ENCODE measurements around the gene NPAS3. TPM values are rescaled to one million over a fixed set of nuclear protein-coding genes. Genes with fewer than 3 reads are reported as not detected.

NPAS3 gene
- total RNA-seq, 1 experiment from 2014 or later = not detected

- POLR2A ChIA-PET (ENCODE audit: unreplicated experiment) = no interaction called here
- no peak overlapping the region for H2AFZ ChIP-seq
- intact Hi-C loops (cut with micrococcal nuclease; ENCODE audit: unreplicated experiment) = no loop called here
- H3K4me3 ChIP-seq = no peak overlapping the region
- no peak for DNase-seq
- CTCF ChIA-PET = no interaction called here
- H3K4me2 ChIP-seq = no peak overlapping the region
- no peaks in the 10 kb centered on the region for H3K9me2 ChIP-seq (ENCODE audit: insufficient read depth)
- no peaks in the 10 kb centered on the region for H3K79me2 ChIP-seq (ENCODE audit: low read depth)
- H3K4me1 ChIP-seq (replicated peaks; ENCODE audit: insufficient read depth) = no peaks in the 10 kb centered on the region
- H3F3A ChIP-seq (ENCODE audit: insufficient read depth, low read depth) = no peaks in the 10 kb centered on the region
- H4K20me1 ChIP-seq (ENCODE audit: insufficient read depth) = no peaks in the 10 kb centered on the region
- H3K9me3 ChIP-seq (ENCODE audit: insufficient read depth, low read depth) = no peaks in the 10 kb centered on the region
- TF ChIP-seq, protein P1, sequence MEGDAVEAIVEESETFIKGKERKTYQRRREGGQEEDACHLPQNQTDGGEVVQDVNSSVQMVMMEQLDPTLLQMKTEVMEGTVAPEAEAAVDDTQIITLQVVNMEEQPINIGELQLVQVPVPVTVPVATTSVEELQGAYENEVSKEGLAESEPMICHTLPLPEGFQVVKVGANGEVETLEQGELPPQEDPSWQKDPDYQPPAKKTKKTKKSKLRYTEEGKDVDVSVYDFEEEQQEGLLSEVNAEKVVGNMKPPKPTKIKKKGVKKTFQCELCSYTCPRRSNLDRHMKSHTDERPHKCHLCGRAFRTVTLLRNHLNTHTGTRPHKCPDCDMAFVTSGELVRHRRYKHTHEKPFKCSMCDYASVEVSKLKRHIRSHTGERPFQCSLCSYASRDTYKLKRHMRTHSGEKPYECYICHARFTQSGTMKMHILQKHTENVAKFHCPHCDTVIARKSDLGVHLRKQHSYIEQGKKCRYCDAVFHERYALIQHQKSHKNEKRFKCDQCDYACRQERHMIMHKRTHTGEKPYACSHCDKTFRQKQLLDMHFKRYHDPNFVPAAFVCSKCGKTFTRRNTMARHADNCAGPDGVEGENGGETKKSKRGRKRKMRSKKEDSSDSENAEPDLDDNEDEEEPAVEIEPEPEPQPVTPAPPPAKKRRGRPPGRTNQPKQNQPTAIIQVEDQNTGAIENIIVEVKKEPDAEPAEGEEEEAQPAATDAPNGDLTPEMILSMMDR (conservative IDR thresholded peaks at IDR 0.05) = no peak
- TF ChIP-seq EZH2 (IDR thresholded peaks at IDR 0.05; ENCODE audit: low read depth) = no peak
- no peaks in the 10 kb centered on the region for H3K36me3 ChIP-seq (ENCODE audit: low read depth)
- no TSS peak for BruUV-seq (replicated peaks)
- H3K27ac ChIP-seq = no peak overlapping the region
- H3K27me3 ChIP-seq (ENCODE audit: insufficient read depth, low read depth) = no peaks in the 10 kb centered on the region
Observed at GRCh38 chr14:33009673-33010072, 71.0 kb downstream of the NPAS3 start.

DNA sequence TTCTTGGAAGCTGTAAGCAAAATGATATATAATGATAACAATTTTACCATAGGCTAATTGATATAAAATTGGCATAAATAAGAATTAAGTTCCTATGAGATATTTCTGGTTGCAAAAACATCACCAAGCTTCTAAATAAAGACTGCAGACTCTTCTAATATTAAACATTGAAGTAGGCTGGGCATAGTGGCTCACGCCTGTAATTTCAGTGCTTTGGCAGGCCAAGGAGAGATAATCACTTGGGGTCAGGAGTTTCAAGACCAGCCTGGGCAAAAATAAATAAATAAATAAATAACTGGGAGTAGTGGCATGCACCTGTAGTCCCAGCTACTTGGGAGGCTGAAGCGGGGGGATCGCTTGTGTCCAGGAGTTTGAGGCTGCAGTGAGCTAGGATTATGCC lies 71.8 kb downstream of the NPAS3 start:
- POLR2A ChIA-PET (ENCODE audit: unreplicated experiment) = no interaction called here
- Histone ChIP-seq H3K27me3 (ENCODE audit: insufficient read depth, low read depth) (no peaks in the 10 kb centered on the region), H3K4me3 (no peak overlapping the region), H4K20me1 (ENCODE audit: insufficient read depth) (no peaks in the 10 kb centered on the region), H3K27ac (no peak overlapping the region), H3F3A (ENCODE audit: insufficient read depth, low read depth) (no peaks in the 10 kb centered on the region), H3K9me2 (ENCODE audit: insufficient read depth) (no peaks in the 10 kb centered on the region), H3K36me3 (ENCODE audit: low read depth) (no peaks in the 10 kb centered on the region), H3K4me1 (replicated peaks; ENCODE audit: insufficient read depth) (no peaks in the 10 kb centered on the region), H3K4me2 (no peak overlapping the region), H2AFZ (no peak overlapping the region), H3K9me3 (ENCODE audit: insufficient read depth, low read depth) (no peaks in the 10 kb centered on the region), H3K79me2 (ENCODE audit: low read depth) (no peaks in the 10 kb centered on the region)
- intact Hi-C loops (cut with micrococcal nuclease; ENCODE audit: unreplicated experiment) = no loop called here
- CTCF ChIA-PET = no interaction called here
- no peak for TF ChIP-seq EZH2 (IDR thresholded peaks at IDR 0.05; ENCODE audit: low read depth)
- TF ChIP-seq, protein P1 (conservative IDR thresholded peaks at IDR 0.05) = no peak
- BruUV-seq (replicated peaks) = no TSS peak
- DNase-seq = no peak

DNA sequence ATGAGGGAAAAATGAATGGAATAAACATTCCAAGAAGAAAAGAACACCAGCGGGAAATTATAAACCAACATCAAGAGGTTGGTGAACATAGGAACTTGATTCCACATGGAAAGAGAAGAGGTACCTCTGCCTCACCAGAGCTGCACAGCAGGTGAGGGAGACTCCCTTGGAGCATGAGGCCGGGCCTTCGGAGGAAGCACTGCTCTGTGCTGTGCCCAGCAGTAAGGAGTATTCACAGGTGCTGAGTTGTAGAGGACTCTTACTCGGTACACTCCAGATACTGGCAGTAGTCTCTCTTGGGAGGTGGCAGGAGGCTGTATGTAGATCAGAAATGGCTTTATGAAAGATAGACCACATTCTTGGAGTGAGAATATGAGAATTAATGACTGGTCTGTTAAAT lies 76.0 kb downstream of the NPAS3 start:
- Histone ChIP-seq H2AFZ (no peak overlapping the region), H4K20me1 (ENCODE audit: insufficient read depth) (no peaks in the 10 kb centered on the region), H3K27ac (no peak overlapping the region), H3K4me1 (replicated peaks; ENCODE audit: insufficient read depth) (no peaks in the 10 kb centered on the region), H3K9me2 (ENCODE audit: insufficient read depth) (no peaks in the 10 kb centered on the region), H3K79me2 (ENCODE audit: low read depth) (no peaks in the 10 kb centered on the region), H3K4me3 (no peak overlapping the region), H3K36me3 (ENCODE audit: low read depth) (no peaks in the 10 kb centered on the region), H3F3A (ENCODE audit: insufficient read depth, low read depth) (no peaks in the 10 kb centered on the region), H3K27me3 (ENCODE audit: insufficient read depth, low read depth) (no peaks in the 10 kb centered on the region), H3K9me3 (ENCODE audit: insufficient read depth, low read depth) (no peaks in the 10 kb centered on the region), H3K4me2 (no peak overlapping the region)
- no peak for TF ChIP-seq EZH2 (IDR thresholded peaks at IDR 0.05; ENCODE audit: low read depth)
- TF ChIP-seq, protein P1 (conservative IDR thresholded peaks at IDR 0.05) = no peak
- DNase-seq = no peak
- intact Hi-C loops (cut with micrococcal nuclease; ENCODE audit: unreplicated experiment) = no loop called here
- BruUV-seq (replicated peaks) = no TSS peak
- CTCF ChIA-PET = no interaction called here
- POLR2A ChIA-PET (ENCODE audit: unreplicated experiment) = no interaction called here
